Astrocyte (in vitro differentiated cells and primary cell): ENCODE results near the gene NRN1L. TPM values are rescaled to one million over a fixed set of nuclear protein-coding genes. Genes with fewer than 3 reads are reported as not detected.

Experiments
- DNase-seq: peaks from one replicate; pipeline ENCODE4 v3.0.0-alpha.2; 2010; ENCODE audit warnings: low read depth
- FAIRE-seq: peaks from 2 replicates; lab custom pipeline; 2011; peaks lifted over from hg19 to GRCh38; lab: Jason Lieb, UNC
- H2AFZ ChIP-seq: 2 replicates; pipeline ENCODE4 v1.6.0; 2012; ENCODE audit warnings: low read depth, low read length, inconsistent platforms
- H3K27ac ChIP-seq: 2 replicates; pipeline ENCODE4 v1.5.1; 2011; ENCODE audit warnings: low read depth, low read length, inconsistent platforms
- H3K27me3 ChIP-seq: 2 replicates; pipeline ENCODE4 v1.6.0; 2011; ENCODE audit warnings: low read length, inconsistent platforms; ENCODE audit not compliant: insufficient read depth
- H3K36me3 ChIP-seq: 2 replicates; pipeline ENCODE4 v1.5.1; 2011; ENCODE audit warnings: low read length, inconsistent platforms; ENCODE audit not compliant: insufficient read depth
- H3K4me1 ChIP-seq: 2 replicates; pipeline ENCODE4 v1.5.1; 2011; ENCODE audit warnings: low read length, inconsistent platforms; ENCODE audit not compliant: insufficient read depth
- H3K4me2 ChIP-seq: 2 replicates; pipeline ENCODE4 v1.6.0; 2012; ENCODE audit warnings: low read length, inconsistent platforms
- H3K4me3 ChIP-seq: 2 replicates; pipeline ENCODE4 v1.5.1; 2011; ENCODE audit warnings: low read depth, mild to moderate bottlenecking, low read length, inconsistent platforms; ENCODE audit not compliant: insufficient read depth
- H3K79me2 ChIP-seq: 2 replicates; pipeline ENCODE4 v1.6.0; 2012; ENCODE audit warnings: mild to moderate bottlenecking, low read length, inconsistent platforms; ENCODE audit not compliant: insufficient read depth
- H3K9ac ChIP-seq: 2 replicates; pipeline ENCODE4 v1.6.0; 2012; ENCODE audit warnings: mild to moderate bottlenecking, low read length, inconsistent platforms
- H3K9me3 ChIP-seq: 2 replicates; pipeline ENCODE4 v1.5.1; 2012; ENCODE audit warnings: low read depth, mild to moderate bottlenecking, low read length, inconsistent platforms; ENCODE audit not compliant: insufficient read depth
- H4K20me1 ChIP-seq: 2 replicates; pipeline ENCODE4 v1.6.0; 2012; ENCODE audit warnings: low read length, inconsistent platforms; ENCODE audit not compliant: insufficient read depth
- H3K27ac Mint-ChIP-seq: one replicate; pipeline ENCODE4 v1.8.0; 2021; ENCODE audit warnings: mild to moderate bottlenecking, mixed read lengths; ENCODE audit not compliant: unreplicated experiment
- H3K27me3 Mint-ChIP-seq: one replicate; pipeline ENCODE4 v1.8.0; 2021; ENCODE audit warnings: low read depth, mixed read lengths; ENCODE audit not compliant: unreplicated experiment
- H3K36me3 Mint-ChIP-seq: one replicate; pipeline ENCODE4 v1.8.0; 2021; ENCODE audit warnings: low read depth, mixed read lengths; ENCODE audit not compliant: unreplicated experiment
- H3K4me1 Mint-ChIP-seq: one replicate; pipeline ENCODE4 v1.8.0; 2021; ENCODE audit warnings: low read depth, mixed read lengths; ENCODE audit not compliant: unreplicated experiment
- H3K4me3 Mint-ChIP-seq: one replicate; pipeline ENCODE4 v1.8.0; 2021; ENCODE audit warnings: mild to moderate bottlenecking, moderate library complexity, mixed read lengths; ENCODE audit not compliant: unreplicated experiment
- H3K9me3 Mint-ChIP-seq: one replicate; pipeline ENCODE4 v1.8.0; 2021; ENCODE audit warnings: mild to moderate bottlenecking, mixed read lengths; ENCODE audit not compliant: unreplicated experiment
- EZH2 ChIP-seq: IDR thresholded peaks from 2 replicates; pipeline ENCODE4 v1.6.1; 2012; ENCODE audit warnings: mild to moderate bottlenecking, low read length, inconsistent platforms; ENCODE audit not compliant: insufficient read depth
- total RNA-seq: library from RNA; stranded (reverse); gene quantifications from 2 replicates; pipeline ENCODE4 v1.2.1, GENCODE V29; 2021
- TF ChIP-seq, protein P1 (sequence below): IDR thresholded peaks from 2 replicates; pipeline ENCODE4 v1.5.1; 2011; ENCODE audit warnings: low read depth, mild to moderate bottlenecking, inconsistent platforms, low read length, moderate library complexity; ENCODE audit not compliant: insufficient read depth

NRN1L gene
- total RNA-seq, 1 donor from 2014 or later: 0.82 TPM

DNA sequence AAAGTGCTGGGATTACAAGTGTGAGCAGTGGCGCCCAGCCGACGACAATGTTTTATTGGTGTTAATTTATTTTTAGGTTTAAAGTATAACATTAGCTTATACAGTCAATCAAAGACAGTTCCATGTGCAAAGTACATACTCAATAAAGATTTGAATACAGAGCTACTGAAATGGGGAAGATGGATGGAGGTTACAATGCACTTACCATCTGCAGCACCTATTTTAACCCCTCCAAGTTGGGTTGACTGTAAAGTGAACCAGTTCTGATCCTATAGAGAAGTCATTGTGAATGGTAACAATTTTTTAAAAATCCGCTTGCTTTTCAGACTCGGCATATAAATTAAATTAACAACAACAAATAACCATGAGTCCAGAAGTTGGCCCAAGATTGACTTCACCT lies 7.7 kb downstream of the NRN1L start:
- peaks cover 20% of the 10 kb centered on the region for H4K20me1 ChIP-seq
- H3K9me3 ChIP-seq: no peaks in the 10 kb centered on the region
- no peaks in the 10 kb centered on the region for H3K9me3 Mint-ChIP-seq
- H3K9ac ChIP-seq: peak overlapping the region; percentile 69
- H3K27ac ChIP-seq: peak overlapping the region; percentile 19
- H3K4me3 Mint-ChIP-seq: peak overlapping the region; percentile 88
- peak overlapping the region; percentile 87 for H3K4me2 ChIP-seq
- peaks cover 2% of the 10 kb centered on the region for H3K36me3 Mint-ChIP-seq
- H2AFZ ChIP-seq: peak overlapping the region; percentile 18
- H3K4me1 Mint-ChIP-seq: peaks cover 2% of the 10 kb centered on the region
- peak overlapping the region; percentile 56 for H3K4me3 ChIP-seq
- no peak for DNase-seq
- H3K27ac Mint-ChIP-seq: no peak overlapping the region
- no peak for FAIRE-seq
- no peaks in the 10 kb centered on the region for H3K36me3 ChIP-seq
- H3K4me1 ChIP-seq: peaks cover 23% of the 10 kb centered on the region
- TF ChIP-seq, protein P1, sequence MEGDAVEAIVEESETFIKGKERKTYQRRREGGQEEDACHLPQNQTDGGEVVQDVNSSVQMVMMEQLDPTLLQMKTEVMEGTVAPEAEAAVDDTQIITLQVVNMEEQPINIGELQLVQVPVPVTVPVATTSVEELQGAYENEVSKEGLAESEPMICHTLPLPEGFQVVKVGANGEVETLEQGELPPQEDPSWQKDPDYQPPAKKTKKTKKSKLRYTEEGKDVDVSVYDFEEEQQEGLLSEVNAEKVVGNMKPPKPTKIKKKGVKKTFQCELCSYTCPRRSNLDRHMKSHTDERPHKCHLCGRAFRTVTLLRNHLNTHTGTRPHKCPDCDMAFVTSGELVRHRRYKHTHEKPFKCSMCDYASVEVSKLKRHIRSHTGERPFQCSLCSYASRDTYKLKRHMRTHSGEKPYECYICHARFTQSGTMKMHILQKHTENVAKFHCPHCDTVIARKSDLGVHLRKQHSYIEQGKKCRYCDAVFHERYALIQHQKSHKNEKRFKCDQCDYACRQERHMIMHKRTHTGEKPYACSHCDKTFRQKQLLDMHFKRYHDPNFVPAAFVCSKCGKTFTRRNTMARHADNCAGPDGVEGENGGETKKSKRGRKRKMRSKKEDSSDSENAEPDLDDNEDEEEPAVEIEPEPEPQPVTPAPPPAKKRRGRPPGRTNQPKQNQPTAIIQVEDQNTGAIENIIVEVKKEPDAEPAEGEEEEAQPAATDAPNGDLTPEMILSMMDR: no peak
- no peak for TF ChIP-seq EZH2
- H3K79me2 ChIP-seq: peaks cover 38% of the 10 kb centered on the region
- no peaks in the 10 kb centered on the region for H3K27me3 ChIP-seq
- no peaks in the 10 kb centered on the region for H3K27me3 Mint-ChIP-seq

DNA sequence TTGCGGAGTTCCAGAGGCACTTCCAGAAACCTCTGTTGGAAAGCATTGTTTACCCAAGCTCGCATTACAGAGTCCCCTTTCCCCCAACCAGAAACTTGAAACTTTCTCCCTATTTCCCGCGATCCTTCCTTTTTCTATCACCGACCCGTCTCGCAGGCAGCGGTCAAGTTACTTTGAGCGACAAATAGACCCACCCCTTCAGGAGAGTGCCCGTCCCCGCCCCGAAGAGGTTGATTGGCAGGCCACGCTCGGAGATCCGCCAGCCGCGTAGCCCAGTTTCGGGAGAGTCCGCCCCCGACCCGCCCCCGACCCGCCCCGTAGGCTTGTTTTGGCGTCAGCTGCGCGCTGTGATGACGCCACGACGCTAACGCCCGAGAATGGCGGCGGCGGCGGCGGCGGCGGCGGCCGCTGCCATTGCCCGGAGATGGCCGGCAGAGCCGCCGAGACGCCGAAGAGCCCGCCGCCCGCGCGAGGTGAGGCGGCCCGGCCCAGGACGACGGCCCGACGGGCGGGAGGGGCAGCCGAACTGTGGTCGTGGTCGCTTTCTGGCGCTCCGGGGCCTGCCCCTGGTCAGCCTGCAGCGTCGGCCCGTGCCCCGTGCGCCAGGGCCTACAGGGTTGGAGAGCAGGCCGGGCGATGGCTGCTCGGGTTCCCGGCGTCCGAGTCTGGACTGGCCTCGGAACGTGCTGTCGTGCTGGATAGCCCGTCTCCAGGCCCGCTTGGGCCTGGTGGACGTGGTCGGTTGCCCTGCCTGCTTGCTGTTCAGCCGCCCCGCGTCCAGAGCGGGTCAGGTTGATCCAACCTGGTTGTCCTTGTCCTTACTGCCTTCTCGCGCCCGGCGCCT lies 8.4 kb downstream of the NRN1L start, which contains the start of gene PSKH1:
Gene PSKH1, plus strand, starts transcription at position 356 of the 844 bp plus-strand sequence. CDS start 15,496 bp downstream, outside the sequence.
- peaks cover 45% of the 10 kb centered on the region for H3K79me2 ChIP-seq
- no peaks in the 10 kb centered on the region for H3K9me3 ChIP-seq
- Mint-ChIP-seq H3K4me3 (peak within 1 kb of the TSS; percentile 97), H3K4me1 (peaks cover 2% of the 10 kb centered on the region), H3K9me3 (no peaks in the 10 kb centered on the region), H3K27me3 (no peaks in the 10 kb centered on the region), H3K36me3 (no peaks in the 10 kb centered on the region), H3K27ac (peak within 1 kb of the TSS; percentile 97)
- peak within 1 kb of the TSS; percentile 92 for H3K4me2 ChIP-seq
- H3K9ac ChIP-seq: peak within 1 kb of the TSS; percentile 98
- H2AFZ ChIP-seq: peak within 1 kb of the TSS; percentile 91
- no peaks in the 10 kb centered on the region for H3K36me3 ChIP-seq
- FAIRE-seq (no peak), DNase-seq (peak; percentile 85)
- H3K4me1 ChIP-seq: peaks cover 24% of the 10 kb centered on the region
- TF ChIP-seq, protein P1: no peak
- TF ChIP-seq EZH2: no peak
- peak within 1 kb of the TSS; percentile 90 for H3K27ac ChIP-seq
- peaks cover 24% of the 10 kb centered on the region for H4K20me1 ChIP-seq
- H3K4me3 ChIP-seq: peak within 1 kb of the TSS; percentile 88
- no peaks in the 10 kb centered on the region for H3K27me3 ChIP-seq
